GM12891 (cell line): ENCODE data around the gene KCTD16.

Experiments used
- POLR2A ChIP-seq: IDR thresholded peaks from 2 replicates; pipeline ENCODE4 v1.6.1; 2011; ENCODE audit warnings: low read depth, low read length, control low read depth
- POLR2AphosphoS5 ChIP-seq: IDR thresholded peaks from 2 replicates; pipeline ENCODE4 v1.6.1; 2011; ENCODE audit warnings: low read depth, low read length, control low read depth

GRCh38 chr5:144453753-144454152, 283.1 kb downstream of the KCTD16 start:
- TF ChIP-seq POLR2A (no peak), POLR2AphosphoS5 (no peak)
